ENCODE data around the gene STXBP3.
A peak's percentile ranks its signal among the peaks of the same experiment; 100 is the strongest.

Gene STXBP3

DNA sequence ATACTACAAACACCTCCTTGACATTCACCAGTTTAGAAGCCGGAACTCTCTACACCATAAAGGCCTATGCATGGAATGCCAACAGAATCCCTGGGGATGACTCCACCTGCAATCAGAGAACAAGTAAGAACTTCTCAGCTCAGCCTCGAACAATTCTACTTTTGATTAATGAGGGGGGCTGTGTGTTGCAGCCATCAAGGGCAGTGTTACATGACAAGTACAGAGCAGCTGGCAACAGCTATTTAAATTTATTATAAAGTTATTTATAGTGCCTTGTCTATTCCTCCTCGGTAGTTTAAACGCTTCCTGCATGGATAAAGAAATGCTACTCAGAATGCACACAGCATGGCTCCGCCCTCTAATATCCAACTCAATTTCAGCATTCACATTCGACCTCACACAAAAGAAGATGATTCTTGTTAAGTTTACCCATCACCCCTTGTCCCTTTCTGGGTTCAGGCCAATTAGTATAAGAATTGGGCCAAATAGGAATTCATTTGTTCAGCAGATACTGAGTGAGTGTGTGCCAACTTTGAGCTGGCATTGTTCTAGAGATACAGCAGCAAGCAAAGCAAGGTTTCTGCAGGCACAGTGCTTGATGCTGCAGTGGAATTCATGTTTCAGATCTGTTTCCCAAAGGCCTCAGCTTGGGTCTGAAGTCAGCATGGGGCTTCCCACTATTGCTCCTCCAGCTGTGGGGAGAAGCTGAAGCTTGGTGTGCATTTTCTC is 27.4 kb upstream of the STXBP3 start:
- H3K36me3 ChIP-seq (replicated peaks; ENCODE audit: low read depth, low read length): no peaks in the 10 kb centered on the region
- no peaks in the 10 kb centered on the region for H3K27me3 ChIP-seq (ENCODE audit: low read depth, low read length)
- peaks cover 8% of the 10 kb centered on the region for H3K4me1 ChIP-seq (ENCODE audit: low read length)
- no peak overlapping the region for H3K9ac ChIP-seq (ENCODE audit: low read length)
- H3K27ac ChIP-seq (ENCODE audit: low read length): no peak overlapping the region
- no peaks in the 10 kb centered on the region for H3K9me3 ChIP-seq (ENCODE audit: insufficient read depth, low read length)
- no peak overlapping the region for H2AFZ ChIP-seq (ENCODE audit: low read depth, low read length)
- H3K4me2 ChIP-seq (ENCODE audit: low read length): no peak overlapping the region
- H4K20me1 ChIP-seq (ENCODE audit: insufficient read depth, low read length): no peaks in the 10 kb centered on the region
- no peak for TF ChIP-seq EZH2phosphoT487 (IDR thresholded peaks at IDR 0.05; ENCODE audit: low read depth)
- TF ChIP-seq, protein P1, sequence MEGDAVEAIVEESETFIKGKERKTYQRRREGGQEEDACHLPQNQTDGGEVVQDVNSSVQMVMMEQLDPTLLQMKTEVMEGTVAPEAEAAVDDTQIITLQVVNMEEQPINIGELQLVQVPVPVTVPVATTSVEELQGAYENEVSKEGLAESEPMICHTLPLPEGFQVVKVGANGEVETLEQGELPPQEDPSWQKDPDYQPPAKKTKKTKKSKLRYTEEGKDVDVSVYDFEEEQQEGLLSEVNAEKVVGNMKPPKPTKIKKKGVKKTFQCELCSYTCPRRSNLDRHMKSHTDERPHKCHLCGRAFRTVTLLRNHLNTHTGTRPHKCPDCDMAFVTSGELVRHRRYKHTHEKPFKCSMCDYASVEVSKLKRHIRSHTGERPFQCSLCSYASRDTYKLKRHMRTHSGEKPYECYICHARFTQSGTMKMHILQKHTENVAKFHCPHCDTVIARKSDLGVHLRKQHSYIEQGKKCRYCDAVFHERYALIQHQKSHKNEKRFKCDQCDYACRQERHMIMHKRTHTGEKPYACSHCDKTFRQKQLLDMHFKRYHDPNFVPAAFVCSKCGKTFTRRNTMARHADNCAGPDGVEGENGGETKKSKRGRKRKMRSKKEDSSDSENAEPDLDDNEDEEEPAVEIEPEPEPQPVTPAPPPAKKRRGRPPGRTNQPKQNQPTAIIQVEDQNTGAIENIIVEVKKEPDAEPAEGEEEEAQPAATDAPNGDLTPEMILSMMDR (IDR thresholded peaks at IDR 0.05; ENCODE audit: low read depth, low read length): no peak
- H3K79me2 ChIP-seq (ENCODE audit: low read length): no peaks in the 10 kb centered on the region
- H3K4me3 ChIP-seq (ENCODE audit: low read length): no peak overlapping the region

DNA sequence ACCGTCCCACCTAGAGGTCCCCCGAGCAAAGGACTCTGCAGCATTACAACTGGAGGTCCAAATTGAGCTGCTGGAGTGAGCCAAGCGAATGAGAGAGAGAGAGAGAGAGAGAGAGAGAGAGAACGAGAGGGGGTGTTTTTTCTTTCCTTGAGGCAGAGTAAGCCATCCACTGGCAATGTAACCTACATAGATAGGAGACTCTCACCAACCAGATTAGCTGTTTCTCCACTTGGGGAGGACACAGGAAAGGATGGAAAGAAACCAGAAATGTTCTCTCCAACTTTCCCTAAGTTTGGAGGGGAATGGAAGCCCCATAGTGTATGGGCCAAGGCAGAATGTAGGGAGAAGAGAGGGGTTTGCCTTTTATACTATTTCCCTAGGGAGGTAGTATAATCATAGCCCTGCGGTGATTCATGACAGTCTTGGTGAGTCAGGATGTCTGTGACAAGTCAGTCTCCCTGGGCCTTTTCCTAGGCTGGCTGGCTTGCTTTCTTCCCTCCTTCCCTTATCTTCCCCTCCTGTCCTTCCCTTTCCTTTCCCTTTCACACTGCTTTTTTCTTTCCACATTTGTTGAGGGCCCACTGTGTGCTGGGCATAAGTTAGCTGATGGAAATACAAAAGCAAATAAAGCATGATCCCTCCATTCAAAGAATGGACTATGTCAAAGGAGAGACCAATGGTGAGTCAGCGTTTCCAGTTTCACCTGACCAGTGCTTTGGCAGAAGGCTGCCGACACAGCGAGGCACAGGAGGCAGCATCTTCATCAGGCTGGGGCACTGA is 26.6 kb upstream of the STXBP3 start:
- Histone ChIP-seq H3K27ac (ENCODE audit: low read length) (no peak overlapping the region), H3K9ac (ENCODE audit: low read length) (no peak overlapping the region), H4K20me1 (ENCODE audit: insufficient read depth, low read length) (no peaks in the 10 kb centered on the region), H3K9me3 (ENCODE audit: insufficient read depth, low read length) (no peaks in the 10 kb centered on the region), H3K4me2 (ENCODE audit: low read length) (no peak overlapping the region), H3K79me2 (ENCODE audit: low read length) (no peaks in the 10 kb centered on the region), H3K27me3 (ENCODE audit: low read depth, low read length) (no peaks in the 10 kb centered on the region), H3K4me3 (ENCODE audit: low read length) (no peak overlapping the region), H3K4me1 (ENCODE audit: low read length) (peaks cover 8% of the 10 kb centered on the region), H2AFZ (ENCODE audit: low read depth, low read length) (no peak overlapping the region), H3K36me3 (replicated peaks; ENCODE audit: low read depth, low read length) (no peaks in the 10 kb centered on the region)
- TF ChIP-seq, protein P1 (IDR thresholded peaks at IDR 0.05; ENCODE audit: low read depth, low read length): no peak
- no peak for TF ChIP-seq EZH2phosphoT487 (IDR thresholded peaks at IDR 0.05; ENCODE audit: low read depth)

DNA sequence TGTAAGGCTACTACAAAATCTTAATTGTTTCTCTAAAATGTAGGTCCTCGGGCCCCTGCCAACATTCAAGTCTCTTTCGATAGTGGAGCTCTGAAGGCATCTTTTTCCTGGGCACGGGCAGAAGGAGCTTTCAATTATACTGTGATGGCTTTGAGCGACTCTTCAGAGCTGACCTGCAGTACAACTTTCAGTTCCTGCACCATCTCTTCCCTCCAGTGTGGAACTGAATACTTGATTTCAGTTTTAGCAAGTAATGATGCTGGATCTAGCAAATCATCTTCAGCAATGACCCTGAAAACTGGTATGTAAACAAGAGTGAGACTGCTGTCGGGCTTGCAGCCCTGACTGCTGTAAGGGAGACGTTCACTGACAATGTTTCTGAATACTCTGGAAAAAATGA is 24.2 kb upstream of the STXBP3 start:
- no peak overlapping the region for H2AFZ ChIP-seq (ENCODE audit: low read depth, low read length)

DNA sequence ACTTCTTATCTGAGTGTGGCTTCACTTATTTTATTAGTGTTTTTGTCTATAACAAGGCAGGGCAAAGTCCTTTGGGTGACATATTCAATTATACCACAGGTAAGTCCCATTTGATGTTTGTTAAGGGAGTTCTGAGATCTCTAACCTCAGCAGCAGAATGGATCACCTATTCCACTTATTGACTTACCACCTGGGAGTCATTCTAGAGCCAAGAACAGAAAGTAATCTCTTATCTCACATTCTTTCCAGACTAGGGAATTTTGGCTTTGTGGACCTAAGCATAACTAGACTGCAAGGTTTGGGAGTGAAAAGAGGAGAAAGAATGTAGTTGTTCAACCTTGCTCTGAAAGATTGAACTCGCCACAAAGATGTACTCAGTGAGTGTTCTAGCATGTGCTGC is 20.6 kb upstream of the STXBP3 start:
- TF ChIP-seq EZH2phosphoT487 (IDR thresholded peaks at IDR 0.05; ENCODE audit: low read depth): no peak
- TF ChIP-seq, protein P1 (IDR thresholded peaks at IDR 0.05; ENCODE audit: low read depth, low read length): no peak
- H3K9ac ChIP-seq (ENCODE audit: low read length): no peak overlapping the region

More for the DNA sequence above, 24.2 kb upstream of the STXBP3 start:
- Histone ChIP-seq H3K4me3 (ENCODE audit: low read length) (peak overlapping the region; percentile 20; the same call in 1 of the 2 replicates), H3K27me3 (ENCODE audit: low read depth, low read length) (no peaks in the 10 kb centered on the region), H3K36me3 (replicated peaks; ENCODE audit: low read depth, low read length) (no peaks in the 10 kb centered on the region), H3K4me2 (ENCODE audit: low read length) (peak overlapping the region; percentile 55), H3K27ac (ENCODE audit: low read length) (no peak overlapping the region), H3K79me2 (ENCODE audit: low read length) (no peaks in the 10 kb centered on the region), H3K9me3 (ENCODE audit: insufficient read depth, low read length) (no peaks in the 10 kb centered on the region), H3K4me1 (ENCODE audit: low read length) (peaks cover 8% of the 10 kb centered on the region), H3K9ac (ENCODE audit: low read length) (no peak overlapping the region), H4K20me1 (ENCODE audit: insufficient read depth, low read length) (no peaks in the 10 kb centered on the region)
- TF ChIP-seq EZH2phosphoT487 (IDR thresholded peaks at IDR 0.05; ENCODE audit: low read depth): no peak
- TF ChIP-seq, protein P1 (IDR thresholded peaks at IDR 0.05; ENCODE audit: low read depth, low read length): no peak

More for the DNA sequence above, 20.6 kb upstream of the STXBP3 start:
- no peaks in the 10 kb centered on the region for H3K9me3 ChIP-seq (ENCODE audit: insufficient read depth, low read length)
- H3K27ac ChIP-seq (ENCODE audit: low read length): no peak overlapping the region
- no peaks in the 10 kb centered on the region for H4K20me1 ChIP-seq (ENCODE audit: insufficient read depth, low read length)
- peaks cover 8% of the 10 kb centered on the region for H3K4me1 ChIP-seq (ENCODE audit: low read length)
- no peak overlapping the region for H3K4me3 ChIP-seq (ENCODE audit: low read length)
- no peak overlapping the region for H3K4me2 ChIP-seq (ENCODE audit: low read length)
- no peaks in the 10 kb centered on the region for H3K27me3 ChIP-seq (ENCODE audit: low read depth, low read length)
- H2AFZ ChIP-seq (ENCODE audit: low read depth, low read length): no peak overlapping the region
- H3K79me2 ChIP-seq (ENCODE audit: low read length): no peaks in the 10 kb centered on the region
- no peaks in the 10 kb centered on the region for H3K36me3 ChIP-seq (replicated peaks; ENCODE audit: low read depth, low read length)

All from OCI-LY3 (cell line).